ENCODE measurements around the gene ELOVL5. TPM values are rescaled to one million over a fixed set of nuclear protein-coding genes. Genes with fewer than 3 reads are reported as not detected.
"Not testable (repeated sequence)": the region's sequence is repeated elsewhere in the genome, so short reads cannot be mapped to it uniquely, and the experiment has no call there.

ELOVL5 gene
- total RNA-seq, 1 donor from 2014 or later = 52.8 TPM

- no peaks in the 10 kb centered on the region for H3K36me3 ChIP-seq (ENCODE audit: insufficient read depth, low read length)
- TF ChIP-seq EZH2 (IDR thresholded peaks at IDR 0.05; ENCODE audit: insufficient read depth, low read length) = no peak
- no peak for TF ChIP-seq CTCF (IDR thresholded peaks at IDR 0.05; ENCODE audit: insufficient read depth, low read depth, low read length)
These were observed 41.3 kb upstream of the ELOVL5 start for GRCh38 chr6:53390010-53390409.

GRCh38 chr6:53388615-53389014 lies 39.9 kb upstream of the ELOVL5 start:
- not testable (repeated sequence) for H3K4me1 ChIP-seq (ENCODE audit: insufficient read depth, low read length); FAIRE-seq; H3K9me3 ChIP-seq (ENCODE audit: insufficient read depth, low read depth, low read length); H3K36me3 Mint-ChIP-seq (ENCODE audit: low read depth, unreplicated experiment); H3K27ac ChIP-seq (ENCODE audit: low read depth, low read length); H3K79me2 ChIP-seq (ENCODE audit: insufficient read depth, low read length); H3K9me3 Mint-ChIP-seq (ENCODE audit: unreplicated experiment); H3K4me3 ChIP-seq (ENCODE audit: insufficient read depth, low read depth, low read length); H3K36me3 ChIP-seq (ENCODE audit: insufficient read depth, low read length); H3K4me3 Mint-ChIP-seq (ENCODE audit: unreplicated experiment); H3K27ac Mint-ChIP-seq (ENCODE audit: unreplicated experiment); H3K9ac ChIP-seq (ENCODE audit: low read length); H3K4me1 Mint-ChIP-seq (ENCODE audit: low read depth, unreplicated experiment); H3K27me3 ChIP-seq (ENCODE audit: insufficient read depth, low read length); H3K27me3 Mint-ChIP-seq (ENCODE audit: low read depth, unreplicated experiment); H4K20me1 ChIP-seq (ENCODE audit: insufficient read depth, low read length); H2AFZ ChIP-seq (ENCODE audit: low read depth, low read length); DNase-seq (ENCODE audit: low read depth); H3K4me2 ChIP-seq (ENCODE audit: low read length)

More at GRCh38 chr6:53390010-53390409, 41.3 kb upstream of the ELOVL5 start:
- H3K9me3 Mint-ChIP-seq (ENCODE audit: unreplicated experiment) = peaks cover 2% of the 10 kb centered on the region
- no peak overlapping the region for H3K27ac Mint-ChIP-seq (ENCODE audit: unreplicated experiment)
- no peaks in the 10 kb centered on the region for H3K9me3 ChIP-seq (ENCODE audit: insufficient read depth, low read depth, low read length)
- H3K27me3 Mint-ChIP-seq (ENCODE audit: low read depth, unreplicated experiment) = peaks cover 6% of the 10 kb centered on the region
- H3K4me1 ChIP-seq (ENCODE audit: insufficient read depth, low read length) = no peaks in the 10 kb centered on the region
- no peak overlapping the region for H2AFZ ChIP-seq (ENCODE audit: low read depth, low read length)
- no peaks in the 10 kb centered on the region for H3K4me1 Mint-ChIP-seq (ENCODE audit: low read depth, unreplicated experiment)
- no peak overlapping the region for H3K4me3 Mint-ChIP-seq (ENCODE audit: unreplicated experiment)
- H3K9ac ChIP-seq (ENCODE audit: low read length) = no peak overlapping the region
- no peaks in the 10 kb centered on the region for H3K36me3 Mint-ChIP-seq (ENCODE audit: low read depth, unreplicated experiment)
- no peak overlapping the region for H3K4me3 ChIP-seq (ENCODE audit: insufficient read depth, low read depth, low read length)
- no peaks in the 10 kb centered on the region for H3K79me2 ChIP-seq (ENCODE audit: insufficient read depth, low read length)
- no peak for DNase-seq (ENCODE audit: low read depth)
- no peaks in the 10 kb centered on the region for H4K20me1 ChIP-seq (ENCODE audit: insufficient read depth, low read length)
- no peak overlapping the region for H3K27ac ChIP-seq (ENCODE audit: low read depth, low read length)
- FAIRE-seq = no peak
- H3K4me2 ChIP-seq (ENCODE audit: low read length) = no peak overlapping the region
- no peaks in the 10 kb centered on the region for H3K27me3 ChIP-seq (ENCODE audit: insufficient read depth, low read length)

- no peak for TF ChIP-seq CTCF (IDR thresholded peaks at IDR 0.05; ENCODE audit: insufficient read depth, low read depth, low read length)
- no peak for TF ChIP-seq EZH2 (IDR thresholded peaks at IDR 0.05; ENCODE audit: insufficient read depth, low read length)
- Histone ChIP-seq H3K9ac (ENCODE audit: low read length) (no peak overlapping the region), H4K20me1 (ENCODE audit: insufficient read depth, low read length) (no peaks in the 10 kb centered on the region), H2AFZ (ENCODE audit: low read depth, low read length) (no peak overlapping the region), H3K27me3 (ENCODE audit: insufficient read depth, low read length) (peaks cover 6% of the 10 kb centered on the region), H3K4me1 (ENCODE audit: insufficient read depth, low read length) (no peaks in the 10 kb centered on the region), H3K4me2 (ENCODE audit: low read length) (no peak overlapping the region), H3K9me3 (ENCODE audit: insufficient read depth, low read depth, low read length) (peaks cover 5% of the 10 kb centered on the region), H3K27ac (ENCODE audit: low read depth, low read length) (no peak overlapping the region), H3K4me3 (ENCODE audit: insufficient read depth, low read depth, low read length) (no peak overlapping the region), H3K79me2 (ENCODE audit: insufficient read depth, low read length) (no peaks in the 10 kb centered on the region), H3K36me3 (ENCODE audit: insufficient read depth, low read length) (no peaks in the 10 kb centered on the region)
- DNase-seq (ENCODE audit: low read depth) = no peak
- no peak for FAIRE-seq
- no peak overlapping the region for H3K27ac Mint-ChIP-seq (ENCODE audit: unreplicated experiment)
- peaks cover 4% of the 10 kb centered on the region for H3K9me3 Mint-ChIP-seq (ENCODE audit: unreplicated experiment)
- H3K27me3 Mint-ChIP-seq (ENCODE audit: low read depth, unreplicated experiment) = peaks cover 9% of the 10 kb centered on the region
- H3K36me3 Mint-ChIP-seq (ENCODE audit: low read depth, unreplicated experiment) = no peaks in the 10 kb centered on the region
- no peak overlapping the region for H3K4me3 Mint-ChIP-seq (ENCODE audit: unreplicated experiment)
- H3K4me1 Mint-ChIP-seq (ENCODE audit: low read depth, unreplicated experiment) = peaks cover 5% of the 10 kb centered on the region
These were observed 33.7 kb upstream of the ELOVL5 start for GRCh38 chr6:53382421-53382820.

Measured in astrocyte (in vitro differentiated cells and primary cell).